ENCODE results near the gene SCAMP2. TPM values are rescaled to one million over a fixed set of nuclear protein-coding genes. Genes with fewer than 3 reads are reported as not detected.

The SCAMP2 gene
- total RNA-seq, 1 donor from 2014 or later = 56.4 TPM

GRCh38 chr15:74893627-74894026 lies 20.5 kb upstream of the SCAMP2 start:
- Histone ChIP-seq H3K36me3 (ENCODE audit: insufficient read depth, low read length) (peaks cover 5% of the 10 kb centered on the region), H3K79me2 (ENCODE audit: insufficient read depth, low read length) (peaks cover 10% of the 10 kb centered on the region), H3K4me3 (ENCODE audit: insufficient read depth, low read depth, low read length) (no peak overlapping the region), H3K27me3 (ENCODE audit: insufficient read depth, low read length) (no peaks in the 10 kb centered on the region), H3K9me3 (ENCODE audit: insufficient read depth, low read depth, low read length) (no peaks in the 10 kb centered on the region), H2AFZ (ENCODE audit: low read depth, low read length) (no peak overlapping the region), H4K20me1 (ENCODE audit: insufficient read depth, low read length) (no peaks in the 10 kb centered on the region), H3K27ac (ENCODE audit: low read depth, low read length) (no peak overlapping the region), H3K4me2 (ENCODE audit: low read length) (no peak overlapping the region), H3K9ac (ENCODE audit: low read length) (no peak overlapping the region), H3K4me1 (ENCODE audit: insufficient read depth, low read length) (peaks cover 16% of the 10 kb centered on the region)
- no peak overlapping the region for H3K27ac Mint-ChIP-seq (ENCODE audit: unreplicated experiment)
- H3K4me3 Mint-ChIP-seq (ENCODE audit: unreplicated experiment) = no peak overlapping the region
- peaks cover 10% of the 10 kb centered on the region for H3K36me3 Mint-ChIP-seq (ENCODE audit: low read depth, unreplicated experiment)
- no peak for DNase-seq (ENCODE audit: low read depth)
- H3K9me3 Mint-ChIP-seq (ENCODE audit: unreplicated experiment) = no peaks in the 10 kb centered on the region
- no peaks in the 10 kb centered on the region for H3K27me3 Mint-ChIP-seq (ENCODE audit: low read depth, unreplicated experiment)
- TF ChIP-seq EZH2 (IDR thresholded peaks at IDR 0.05; ENCODE audit: insufficient read depth, low read length) (no peak), CTCF (IDR thresholded peaks at IDR 0.05; ENCODE audit: insufficient read depth, low read depth, low read length) (no peak)
- no peak for FAIRE-seq
- peaks cover 15% of the 10 kb centered on the region for H3K4me1 Mint-ChIP-seq (ENCODE audit: low read depth, unreplicated experiment)

GRCh38 chr15:74892931-74893330 lies 19.8 kb upstream of the SCAMP2 start:
- no peak overlapping the region for H3K4me3 ChIP-seq (ENCODE audit: insufficient read depth, low read depth, low read length)
- H3K9me3 ChIP-seq (ENCODE audit: insufficient read depth, low read depth, low read length) = no peaks in the 10 kb centered on the region
- peaks cover 15% of the 10 kb centered on the region for H3K4me1 Mint-ChIP-seq (ENCODE audit: low read depth, unreplicated experiment)
- H3K9me3 Mint-ChIP-seq (ENCODE audit: unreplicated experiment) = no peaks in the 10 kb centered on the region
- no peak overlapping the region for H3K9ac ChIP-seq (ENCODE audit: low read length)
- no peaks in the 10 kb centered on the region for H3K27me3 ChIP-seq (ENCODE audit: insufficient read depth, low read length)
- peaks cover 10% of the 10 kb centered on the region for H3K79me2 ChIP-seq (ENCODE audit: insufficient read depth, low read length)
- FAIRE-seq (no peak), DNase-seq (ENCODE audit: low read depth) (no peak)
- peaks cover 5% of the 10 kb centered on the region for H3K36me3 ChIP-seq (ENCODE audit: insufficient read depth, low read length)
- no peak overlapping the region for H2AFZ ChIP-seq (ENCODE audit: low read depth, low read length)
- H3K27ac Mint-ChIP-seq (ENCODE audit: unreplicated experiment) = no peak overlapping the region
- no peak for TF ChIP-seq EZH2 (IDR thresholded peaks at IDR 0.05; ENCODE audit: insufficient read depth, low read length)
- TF ChIP-seq CTCF (IDR thresholded peaks at IDR 0.05; ENCODE audit: insufficient read depth, low read depth, low read length) = no peak
- H3K4me1 ChIP-seq (ENCODE audit: insufficient read depth, low read length) = peaks cover 16% of the 10 kb centered on the region
- no peak overlapping the region for H3K4me3 Mint-ChIP-seq (ENCODE audit: unreplicated experiment)
- no peaks in the 10 kb centered on the region for H3K27me3 Mint-ChIP-seq (ENCODE audit: low read depth, unreplicated experiment)
- H4K20me1 ChIP-seq (ENCODE audit: insufficient read depth, low read length) = no peaks in the 10 kb centered on the region
- H3K27ac ChIP-seq (ENCODE audit: low read depth, low read length) = no peak overlapping the region
- H3K36me3 Mint-ChIP-seq (ENCODE audit: low read depth, unreplicated experiment) = peaks cover 10% of the 10 kb centered on the region
- no peak overlapping the region for H3K4me2 ChIP-seq (ENCODE audit: low read length)

GRCh38 chr15:74892313-74892712 lies 19.1 kb upstream of the SCAMP2 start:
- Histone ChIP-seq H4K20me1 (ENCODE audit: insufficient read depth, low read length) (no peaks in the 10 kb centered on the region), H3K79me2 (ENCODE audit: insufficient read depth, low read length) (peaks cover 10% of the 10 kb centered on the region), H2AFZ (ENCODE audit: low read depth, low read length) (no peak overlapping the region), H3K27me3 (ENCODE audit: insufficient read depth, low read length) (no peaks in the 10 kb centered on the region), H3K9me3 (ENCODE audit: insufficient read depth, low read depth, low read length) (no peaks in the 10 kb centered on the region), H3K9ac (ENCODE audit: low read length) (no peak overlapping the region), H3K4me1 (ENCODE audit: insufficient read depth, low read length) (peaks cover 16% of the 10 kb centered on the region), H3K4me2 (ENCODE audit: low read length) (no peak overlapping the region), H3K36me3 (ENCODE audit: insufficient read depth, low read length) (peaks cover 5% of the 10 kb centered on the region), H3K27ac (ENCODE audit: low read depth, low read length) (no peak overlapping the region), H3K4me3 (ENCODE audit: insufficient read depth, low read depth, low read length) (no peak overlapping the region)
- FAIRE-seq (no peak), DNase-seq (ENCODE audit: low read depth) (no peak)
- H3K4me3 Mint-ChIP-seq (ENCODE audit: unreplicated experiment) = no peak overlapping the region
- H3K27ac Mint-ChIP-seq (ENCODE audit: unreplicated experiment) = no peak overlapping the region
- no peaks in the 10 kb centered on the region for H3K9me3 Mint-ChIP-seq (ENCODE audit: unreplicated experiment)
- peaks cover 9% of the 10 kb centered on the region for H3K36me3 Mint-ChIP-seq (ENCODE audit: low read depth, unreplicated experiment)
- peaks cover 15% of the 10 kb centered on the region for H3K4me1 Mint-ChIP-seq (ENCODE audit: low read depth, unreplicated experiment)
- no peak for TF ChIP-seq EZH2 (IDR thresholded peaks at IDR 0.05; ENCODE audit: insufficient read depth, low read length)
- no peak for TF ChIP-seq CTCF (IDR thresholded peaks at IDR 0.05; ENCODE audit: insufficient read depth, low read depth, low read length)
- H3K27me3 Mint-ChIP-seq (ENCODE audit: low read depth, unreplicated experiment) = no peaks in the 10 kb centered on the region

Measured in astrocyte (in vitro differentiated cells and primary cell).